ENCODE measurements around the gene CTXN1. TPM values are rescaled to one million over a fixed set of nuclear protein-coding genes. Genes with fewer than 3 reads are reported as not detected.

CTXN1 gene
- total RNA-seq, 1 donor from 2014 or later, result 55.9 TPM

GRCh38 chr19:7947939-7948338, 22.0 kb upstream of the CTXN1 start:
- H3K4me3 Mint-ChIP-seq (ENCODE audit: unreplicated experiment), result no peak overlapping the region
- H2AFZ ChIP-seq (ENCODE audit: low read depth, low read length), result no peak overlapping the region
- peaks cover 4% of the 10 kb centered on the region for H3K79me2 ChIP-seq (ENCODE audit: insufficient read depth, low read length)
- H3K27ac ChIP-seq (ENCODE audit: low read depth, low read length), result no peak overlapping the region
- FAIRE-seq (no peak), DNase-seq (ENCODE audit: low read depth) (peak; percentile 37)
- no peaks in the 10 kb centered on the region for H3K27me3 Mint-ChIP-seq (ENCODE audit: low read depth, unreplicated experiment)
- no peak for TF ChIP-seq CTCF (IDR thresholded peaks at IDR 0.05; ENCODE audit: insufficient read depth, low read depth, low read length)
- no peak for TF ChIP-seq EZH2 (IDR thresholded peaks at IDR 0.05; ENCODE audit: insufficient read depth, low read length)
- no peak overlapping the region for H3K4me2 ChIP-seq (ENCODE audit: low read length)
- no peak overlapping the region for H3K9ac ChIP-seq (ENCODE audit: low read length)
- no peak overlapping the region for H3K27ac Mint-ChIP-seq (ENCODE audit: unreplicated experiment)
- no peaks in the 10 kb centered on the region for H3K4me1 Mint-ChIP-seq (ENCODE audit: low read depth, unreplicated experiment)
- H3K4me1 ChIP-seq (ENCODE audit: insufficient read depth, low read length), result peaks cover 5% of the 10 kb centered on the region
- no peaks in the 10 kb centered on the region for H3K9me3 ChIP-seq (ENCODE audit: insufficient read depth, low read depth, low read length)
- H4K20me1 ChIP-seq (ENCODE audit: insufficient read depth, low read length), result peaks cover 8% of the 10 kb centered on the region
- H3K36me3 Mint-ChIP-seq (ENCODE audit: low read depth, unreplicated experiment), result peaks cover 5% of the 10 kb centered on the region
- no peaks in the 10 kb centered on the region for H3K27me3 ChIP-seq (ENCODE audit: insufficient read depth, low read length)
- no peaks in the 10 kb centered on the region for H3K36me3 ChIP-seq (ENCODE audit: insufficient read depth, low read length)
- H3K9me3 Mint-ChIP-seq (ENCODE audit: unreplicated experiment), result peaks cover 3% of the 10 kb centered on the region
- H3K4me3 ChIP-seq (ENCODE audit: insufficient read depth, low read depth, low read length), result no peak overlapping the region

- Mint-ChIP-seq H3K4me1 (ENCODE audit: low read depth, unreplicated experiment) (peaks cover 5% of the 10 kb centered on the region), H3K4me3 (ENCODE audit: unreplicated experiment) (peak overlapping the region; percentile 95), H3K27me3 (ENCODE audit: low read depth, unreplicated experiment) (no peaks in the 10 kb centered on the region), H3K9me3 (ENCODE audit: unreplicated experiment) (peaks cover 3% of the 10 kb centered on the region), H3K27ac (ENCODE audit: unreplicated experiment) (peak overlapping the region; percentile 98), H3K36me3 (ENCODE audit: low read depth, unreplicated experiment) (peaks cover 8% of the 10 kb centered on the region)
- Histone ChIP-seq H3K4me3 (ENCODE audit: insufficient read depth, low read depth, low read length) (peak overlapping the region; percentile 87), H3K9me3 (ENCODE audit: insufficient read depth, low read depth, low read length) (no peaks in the 10 kb centered on the region), H3K4me1 (ENCODE audit: insufficient read depth, low read length) (peaks cover 13% of the 10 kb centered on the region), H3K4me2 (ENCODE audit: low read length) (peak overlapping the region; percentile 98), H3K9ac (ENCODE audit: low read length) (peak overlapping the region; percentile 96), H2AFZ (ENCODE audit: low read depth, low read length) (peak overlapping the region; percentile 77), H3K27ac (ENCODE audit: low read depth, low read length) (peak overlapping the region; percentile 82), H3K27me3 (ENCODE audit: insufficient read depth, low read length) (no peaks in the 10 kb centered on the region), H3K36me3 (ENCODE audit: insufficient read depth, low read length) (peaks cover 7% of the 10 kb centered on the region), H4K20me1 (ENCODE audit: insufficient read depth, low read length) (peaks cover 17% of the 10 kb centered on the region), H3K79me2 (ENCODE audit: insufficient read depth, low read length) (peaks cover 32% of the 10 kb centered on the region)
- DNase-seq (ENCODE audit: low read depth) (peak; percentile 57), FAIRE-seq (no peak)
- TF ChIP-seq EZH2 (IDR thresholded peaks at IDR 0.05; ENCODE audit: insufficient read depth, low read length), result no peak
- peak; percentile 92 for TF ChIP-seq CTCF (IDR thresholded peaks at IDR 0.05; ENCODE audit: insufficient read depth, low read depth, low read length)
Measured at GRCh38 chr19:7944177-7944761, 18.3 kb upstream of the CTXN1 start.
